ENCODE results near the gene CHN2.

GRCh38 chr7:29510028-29510427, 315.5 kb downstream of the CHN2 start:
- TF ChIP-seq CTCF (conservative IDR thresholded peaks at IDR 0.05) (no peak), EZH2 (IDR thresholded peaks at IDR 0.05; ENCODE audit: low read depth) (no peak)

Measured in PC-9 (cell line).